Thyroid gland (tissue), 4 donors: ENCODE results near the gene ZNF184. TPM values are rescaled to one million over a fixed set of nuclear protein-coding genes. Genes with fewer than 3 reads are reported as not detected.
"Not testable (repeated sequence)": the region's sequence is repeated elsewhere in the genome, so short reads cannot be mapped to it uniquely, and the experiment has no call there.

ENCODE experiments used
- DNase-seq, 2 donors: peaks; one replicate each; pipeline ENCODE4 v3.0.0-alpha.2; 2019
- H3K27ac ChIP-seq, 3 donors: fragments of 200-600 bp; sonication (generic); 1 replicate in 2 of 3; 2 replicates in 1 of 3; pipeline ENCODE4 v1.5.1; 2016 to 2019; ENCODE audit warnings: mild to moderate bottlenecking in 1 of 3, moderate library complexity in 1 of 3
- H3K27me3 ChIP-seq: fragments of 200-600 bp; sonication (generic); one replicate; pipeline ENCODE4 v1.5.1; 2019
- H3K36me3 ChIP-seq, 2 donors: fragments of 200-600 bp; sonication (generic); one replicate each; pipeline ENCODE4 v1.5.1; 2016 to 2019
- H3K4me1 ChIP-seq, 2 donors: fragments of 200-600 bp; sonication (generic); one replicate each; pipeline ENCODE4 v1.5.1; 2017 to 2019
- H3K4me3 ChIP-seq, 3 donors: fragments of 200-600 bp; sonication (generic); replicated peaks in 1 of 3; 1 replicate in 2 of 3; 2 replicates in 1 of 3; pipeline ENCODE4 v1.5.1; 2016; ENCODE audit warnings: mild to moderate bottlenecking in 1 of 3
- H3K9me3 ChIP-seq: fragments of 200-600 bp; sonication (generic); one replicate; pipeline ENCODE4 v1.5.1; 2017
- POLR2A ChIP-seq, 2 donors: fragments of 450-650 bp; IDR thresholded peaks; one replicate each; pipeline ENCODE4 v1.6.1; 2017; ENCODE audit warnings: antibody characterized with exemption in 2 of 2, mild to moderate bottlenecking in 2 of 2, moderate library complexity in 1 of 2
- WGBS, 2 donors: methylation state at CpG; one replicate each; pipeline ENCODE4 v1.1.5; 2017; 5-methylcytosine and 5-hydroxymethylcytosine counted together
- intact Hi-C: fragments of 100-400 bp; cut with DNase I; formaldehyde crosslinking; loops from one replicate; pipeline ENCODE4 v1.15.1; 2023
- total RNA-seq, 4 donors: library from RNA; depleted of rRNA; stranded (reverse); fragments of >200 nt; gene quantifications; one replicate each; pipeline ENCODE4 v1.2.3, GENCODE V29; 2016
- TF ChIP-seq, protein P1 (sequence below), 6 experiments: fragments of 200-600 bp in 3 of 6; fragments of 450-650 bp in 3 of 6; sonication (generic) in 3 of 6; IDR thresholded peaks; one replicate each; pipeline ENCODE4 v1.5.1; 2016 to 2019; ENCODE audit warnings: antibody characterized with exemption in 6 of 6, mild to moderate bottlenecking in 2 of 6, inconsistent platforms in 1 of 6, moderate library complexity in 1 of 6

ZNF184 gene
- total RNA-seq, 4 donors from 2014 or later, result 7.6 to 12.1 (median 10.9) TPM

- H3K9me3 ChIP-seq, result no peaks in the 10 kb centered on the region
- TF ChIP-seq, protein P1, sequence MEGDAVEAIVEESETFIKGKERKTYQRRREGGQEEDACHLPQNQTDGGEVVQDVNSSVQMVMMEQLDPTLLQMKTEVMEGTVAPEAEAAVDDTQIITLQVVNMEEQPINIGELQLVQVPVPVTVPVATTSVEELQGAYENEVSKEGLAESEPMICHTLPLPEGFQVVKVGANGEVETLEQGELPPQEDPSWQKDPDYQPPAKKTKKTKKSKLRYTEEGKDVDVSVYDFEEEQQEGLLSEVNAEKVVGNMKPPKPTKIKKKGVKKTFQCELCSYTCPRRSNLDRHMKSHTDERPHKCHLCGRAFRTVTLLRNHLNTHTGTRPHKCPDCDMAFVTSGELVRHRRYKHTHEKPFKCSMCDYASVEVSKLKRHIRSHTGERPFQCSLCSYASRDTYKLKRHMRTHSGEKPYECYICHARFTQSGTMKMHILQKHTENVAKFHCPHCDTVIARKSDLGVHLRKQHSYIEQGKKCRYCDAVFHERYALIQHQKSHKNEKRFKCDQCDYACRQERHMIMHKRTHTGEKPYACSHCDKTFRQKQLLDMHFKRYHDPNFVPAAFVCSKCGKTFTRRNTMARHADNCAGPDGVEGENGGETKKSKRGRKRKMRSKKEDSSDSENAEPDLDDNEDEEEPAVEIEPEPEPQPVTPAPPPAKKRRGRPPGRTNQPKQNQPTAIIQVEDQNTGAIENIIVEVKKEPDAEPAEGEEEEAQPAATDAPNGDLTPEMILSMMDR (IDR thresholded peaks at IDR 0.05), result no peak
- no peak for TF ChIP-seq POLR2A (IDR thresholded peaks at IDR 0.05)
- no peaks in the 10 kb centered on the region for H3K36me3 ChIP-seq
- no peaks in the 10 kb centered on the region for H3K4me1 ChIP-seq
- 81 to 83% methylated on average over 4 of the region's 4 CpGs for WGBS, 2 donors
- no peak overlapping the region for H3K4me3 ChIP-seq
- intact Hi-C loops, result no loop called here
- no peaks in the 10 kb centered on the region for H3K27me3 ChIP-seq
- DNase-seq, result no peak
- H3K27ac ChIP-seq, result no peak overlapping the region
Observed at GRCh38 chr6:27428502-27428901, 44.4 kb downstream of the ZNF184 start.

DNA sequence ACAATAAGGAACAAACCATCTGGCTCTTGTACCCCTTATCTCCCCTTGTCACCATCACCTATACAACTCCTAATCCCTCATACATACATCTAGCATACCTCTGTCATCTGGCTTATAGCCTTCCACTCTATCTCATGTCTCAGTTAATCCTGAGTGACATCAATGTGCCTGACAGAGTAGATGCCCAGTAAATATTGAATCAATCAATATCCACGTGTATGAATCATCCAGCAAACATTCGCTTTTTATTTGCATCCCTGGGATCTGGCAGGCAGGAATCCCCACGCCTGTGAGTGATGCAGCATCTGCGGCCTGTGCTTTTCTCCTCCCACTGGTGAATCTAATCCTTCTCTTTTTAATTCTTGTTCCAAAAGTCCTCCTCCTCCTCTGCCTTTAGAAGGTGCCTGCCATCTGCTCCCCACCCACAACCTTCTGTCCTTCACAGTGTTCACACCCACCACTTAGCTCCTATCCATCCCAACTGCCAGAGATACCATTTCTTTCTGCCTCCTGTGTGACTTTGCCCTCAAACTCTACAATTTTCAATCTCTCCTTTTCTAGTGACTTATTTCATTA, 46.8 kb downstream of the ZNF184 start:
- DNase-seq, result no peak
- WGBS, 2 donors, result 81 to 86% methylated on average over 4 of the region's 4 CpGs
- H3K4me3 ChIP-seq, result no peak overlapping the region
- no peak overlapping the region for H3K27ac ChIP-seq
- intact Hi-C loops, result no loop called here
- H3K9me3 ChIP-seq, result no peaks in the 10 kb centered on the region
- H3K27me3 ChIP-seq, result no peaks in the 10 kb centered on the region
- TF ChIP-seq POLR2A (IDR thresholded peaks at IDR 0.05), result no peak
- TF ChIP-seq, protein P1 (IDR thresholded peaks at IDR 0.05), result no peak
- H3K36me3 ChIP-seq, result no peaks in the 10 kb centered on the region
- no peaks in the 10 kb centered on the region for H3K4me1 ChIP-seq

GRCh38 chr6:27424851-27425250, 48.1 kb downstream of the ZNF184 start:
- 87 to 88% methylated on average over 11 to 35 of the region's 36 CpGs for WGBS, 2 donors
- H3K27me3 ChIP-seq, DNase-seq, H3K4me1 ChIP-seq, H3K4me3 ChIP-seq, intact Hi-C loops, H3K27ac ChIP-seq, H3K9me3 ChIP-seq, H3K36me3 ChIP-seq: not testable (repeated sequence)

DNA sequence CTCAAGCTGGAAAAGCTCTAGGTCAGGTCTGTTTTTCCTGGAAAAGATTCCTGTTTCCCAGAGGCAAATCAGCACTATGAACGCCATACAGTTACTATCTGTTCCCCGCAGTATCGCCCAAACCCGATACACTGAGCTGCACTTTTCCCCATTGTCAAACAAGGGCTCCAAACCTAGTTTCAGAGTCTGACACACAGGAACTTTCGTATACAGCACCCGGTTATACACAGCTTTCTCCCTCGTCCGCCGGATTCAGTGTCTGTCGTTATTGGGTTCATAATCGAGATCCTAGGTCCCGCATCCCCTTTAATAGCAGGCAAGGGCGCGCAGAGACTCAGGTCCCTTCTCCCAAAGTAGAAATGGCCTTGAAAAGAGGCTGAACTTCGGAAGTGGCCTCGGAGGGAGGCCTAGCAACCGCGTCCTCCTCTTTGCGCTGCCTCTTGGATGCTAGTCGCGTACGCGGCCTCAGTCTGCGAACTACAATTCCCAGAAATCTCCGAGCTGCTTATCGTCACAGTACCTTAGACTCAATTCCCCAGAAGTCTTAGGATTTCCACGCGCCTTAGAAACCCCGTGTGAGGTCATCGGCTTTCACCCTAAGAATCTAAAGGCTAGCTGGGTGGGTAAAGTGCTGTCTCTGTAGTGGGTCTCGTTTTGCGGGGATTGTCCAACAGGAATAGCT, 50.1 kb downstream of the ZNF184 start:
- H3K27ac ChIP-seq, result no peak overlapping the region
- H3K4me3 ChIP-seq, result no peak overlapping the region
- no peak for TF ChIP-seq POLR2A (IDR thresholded peaks at IDR 0.05)
- TF ChIP-seq, protein P1 (IDR thresholded peaks at IDR 0.05), result no peak
- intact Hi-C loops, result no loop called here
- H3K9me3 ChIP-seq, result no peaks in the 10 kb centered on the region
- H3K36me3 ChIP-seq, result no peaks in the 10 kb centered on the region
- 54 to 63% methylated on average over 32 of the region's 32 CpGs for WGBS, 2 donors
- no peak for DNase-seq
- H3K4me1 ChIP-seq, result no peaks in the 10 kb centered on the region
- no peaks in the 10 kb centered on the region for H3K27me3 ChIP-seq

GRCh38 chr6:27419363-27419762, 53.5 kb downstream of the ZNF184 start:
- no peaks in the 10 kb centered on the region for H3K9me3 ChIP-seq
- no peaks in the 10 kb centered on the region for H3K4me1 ChIP-seq
- DNase-seq, result no peak
- intact Hi-C loops, result no loop called here
- H3K27ac ChIP-seq, result no peak overlapping the region
- H3K27me3 ChIP-seq, result no peaks in the 10 kb centered on the region
- no peaks in the 10 kb centered on the region for H3K36me3 ChIP-seq
- H3K4me3 ChIP-seq, result no peak overlapping the region
- no peak for TF ChIP-seq POLR2A (IDR thresholded peaks at IDR 0.05)
- TF ChIP-seq, protein P1 (IDR thresholded peaks at IDR 0.05), result no peak
